Measurements from ENCODE around the gene PSAPL1.

GRCh38 chr4:7421356-7422150 lies 13.2 kb downstream of the PSAPL1 start:
- TF ChIP-seq, protein P1, sequence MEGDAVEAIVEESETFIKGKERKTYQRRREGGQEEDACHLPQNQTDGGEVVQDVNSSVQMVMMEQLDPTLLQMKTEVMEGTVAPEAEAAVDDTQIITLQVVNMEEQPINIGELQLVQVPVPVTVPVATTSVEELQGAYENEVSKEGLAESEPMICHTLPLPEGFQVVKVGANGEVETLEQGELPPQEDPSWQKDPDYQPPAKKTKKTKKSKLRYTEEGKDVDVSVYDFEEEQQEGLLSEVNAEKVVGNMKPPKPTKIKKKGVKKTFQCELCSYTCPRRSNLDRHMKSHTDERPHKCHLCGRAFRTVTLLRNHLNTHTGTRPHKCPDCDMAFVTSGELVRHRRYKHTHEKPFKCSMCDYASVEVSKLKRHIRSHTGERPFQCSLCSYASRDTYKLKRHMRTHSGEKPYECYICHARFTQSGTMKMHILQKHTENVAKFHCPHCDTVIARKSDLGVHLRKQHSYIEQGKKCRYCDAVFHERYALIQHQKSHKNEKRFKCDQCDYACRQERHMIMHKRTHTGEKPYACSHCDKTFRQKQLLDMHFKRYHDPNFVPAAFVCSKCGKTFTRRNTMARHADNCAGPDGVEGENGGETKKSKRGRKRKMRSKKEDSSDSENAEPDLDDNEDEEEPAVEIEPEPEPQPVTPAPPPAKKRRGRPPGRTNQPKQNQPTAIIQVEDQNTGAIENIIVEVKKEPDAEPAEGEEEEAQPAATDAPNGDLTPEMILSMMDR (IDR thresholded peaks at IDR 0.05) = no peak
- TF ChIP-seq, protein P2, sequence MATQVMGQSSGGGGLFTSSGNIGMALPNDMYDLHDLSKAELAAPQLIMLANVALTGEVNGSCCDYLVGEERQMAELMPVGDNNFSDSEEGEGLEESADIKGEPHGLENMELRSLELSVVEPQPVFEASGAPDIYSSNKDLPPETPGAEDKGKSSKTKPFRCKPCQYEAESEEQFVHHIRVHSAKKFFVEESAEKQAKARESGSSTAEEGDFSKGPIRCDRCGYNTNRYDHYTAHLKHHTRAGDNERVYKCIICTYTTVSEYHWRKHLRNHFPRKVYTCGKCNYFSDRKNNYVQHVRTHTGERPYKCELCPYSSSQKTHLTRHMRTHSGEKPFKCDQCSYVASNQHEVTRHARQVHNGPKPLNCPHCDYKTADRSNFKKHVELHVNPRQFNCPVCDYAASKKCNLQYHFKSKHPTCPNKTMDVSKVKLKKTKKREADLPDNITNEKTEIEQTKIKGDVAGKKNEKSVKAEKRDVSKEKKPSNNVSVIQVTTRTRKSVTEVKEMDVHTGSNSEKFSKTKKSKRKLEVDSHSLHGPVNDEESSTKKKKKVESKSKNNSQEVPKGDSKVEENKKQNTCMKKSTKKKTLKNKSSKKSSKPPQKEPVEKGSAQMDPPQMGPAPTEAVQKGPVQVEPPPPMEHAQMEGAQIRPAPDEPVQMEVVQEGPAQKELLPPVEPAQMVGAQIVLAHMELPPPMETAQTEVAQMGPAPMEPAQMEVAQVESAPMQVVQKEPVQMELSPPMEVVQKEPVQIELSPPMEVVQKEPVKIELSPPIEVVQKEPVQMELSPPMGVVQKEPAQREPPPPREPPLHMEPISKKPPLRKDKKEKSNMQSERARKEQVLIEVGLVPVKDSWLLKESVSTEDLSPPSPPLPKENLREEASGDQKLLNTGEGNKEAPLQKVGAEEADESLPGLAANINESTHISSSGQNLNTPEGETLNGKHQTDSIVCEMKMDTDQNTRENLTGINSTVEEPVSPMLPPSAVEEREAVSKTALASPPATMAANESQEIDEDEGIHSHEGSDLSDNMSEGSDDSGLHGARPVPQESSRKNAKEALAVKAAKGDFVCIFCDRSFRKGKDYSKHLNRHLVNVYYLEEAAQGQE (IDR thresholded peaks at IDR 0.05; ENCODE audit: insufficient read depth in 1 of 2, low read depth in 2 of 2, low read length in 1 of 2) = no peak
- TF ChIP-seq POLR2AphosphoS5 (IDR thresholded peaks at IDR 0.05; ENCODE audit: low read depth, low read length) = no peak
